GM12892 (cell line): ENCODE measurements around the gene CAMTA1.

ENCODE experiments used
- POLR2A ChIP-seq: IDR thresholded peaks from 2 replicates; pipeline ENCODE4 v1.6.1; 2011; ENCODE audit warnings: low read depth, low read length, control low read depth
- TAF1 ChIP-seq: IDR thresholded peaks from 2 replicates; pipeline ENCODE4 v1.6.1; 2011; ENCODE audit warnings: low read depth, mild to moderate bottlenecking, control low read depth, low read length, borderline replicate concordance

DNA sequence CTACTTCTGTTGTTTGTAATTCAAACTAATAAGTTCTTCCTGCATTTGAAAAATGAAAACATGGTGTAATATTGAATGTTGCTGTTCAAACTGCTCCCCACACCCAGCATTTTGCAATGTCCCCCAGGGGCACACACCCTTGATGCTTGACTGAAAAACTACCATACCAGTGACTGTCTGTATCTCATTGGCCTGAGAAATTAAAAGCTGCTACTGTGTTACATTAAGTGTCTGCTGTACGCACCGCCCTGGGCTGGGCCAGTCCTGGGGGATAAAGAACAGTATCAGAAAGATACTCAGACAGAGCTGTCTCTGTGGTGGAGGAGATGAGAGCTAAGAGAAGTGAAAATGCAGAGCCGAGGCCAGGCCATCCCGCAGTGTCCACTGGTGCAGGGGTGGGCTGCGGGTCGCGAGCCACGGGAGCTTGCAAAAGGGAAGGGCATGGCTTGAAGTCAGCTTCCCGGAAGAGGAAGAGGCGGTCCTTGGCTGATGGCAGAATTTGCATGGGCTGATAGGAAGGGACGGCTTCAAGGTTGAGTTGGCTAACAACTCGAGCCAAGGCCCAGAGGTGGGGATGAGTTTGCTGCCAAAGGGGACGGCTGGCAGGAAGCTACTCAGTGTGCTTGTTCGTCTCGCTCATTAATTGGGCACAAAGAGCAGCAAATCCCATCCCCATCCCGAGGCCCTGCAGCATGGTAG, 656.0 kb downstream of the CAMTA1 start:
- TF ChIP-seq TAF1 (no peak), POLR2A (no peak)
